BE2C (cell line): ENCODE measurements around the gene EXOC6B.

Experiments used
- DNase-seq: peaks from one replicate; pipeline ENCODE4 v3.0.0-alpha.2; 2020
- H3K27me3 ChIP-seq: fragments of 250-450 bp; sonication (Bioruptor Pico); 2 replicates; pipeline ENCODE4 v1.5.1; 2020; ENCODE audit warnings: mild to moderate bottlenecking
- H3K36me3 ChIP-seq: fragments of 250-450 bp; sonication (Bioruptor Pico); 2 replicates; pipeline ENCODE4 v1.5.1; 2020; ENCODE audit warnings: mild to moderate bottlenecking
- H3K4me1 ChIP-seq: fragments of 250-450 bp; sonication (Bioruptor Pico); 2 replicates; pipeline ENCODE4 v1.5.1; 2020
- H3K4me3 ChIP-seq: 2 replicates; pipeline ENCODE4 v1.5.1; 2011; ENCODE audit warnings: low read depth, low read length
- H3K9me3 ChIP-seq: fragments of 250-450 bp; sonication (Bioruptor Pico); 2 replicates; pipeline ENCODE4 v1.5.1; 2020
- CTCF ChIP-seq: IDR thresholded peaks from 2 replicates; pipeline ENCODE4 v1.5.1; 2012; ENCODE audit warnings: mild to moderate bottlenecking, low read depth, low read length

EXOC6B gene

GRCh38 chr2:72211350-72211749 lies 614.5 kb downstream of the EXOC6B start:
- Histone ChIP-seq H3K27me3 (no peaks in the 10 kb centered on the region), H3K4me1 (no peaks in the 10 kb centered on the region), H3K36me3 (no peaks in the 10 kb centered on the region), H3K9me3 (no peaks in the 10 kb centered on the region), H3K4me3 (no peak overlapping the region)
- DNase-seq, result no peak
- no peak for TF ChIP-seq CTCF

- Histone ChIP-seq H3K9me3 (no peaks in the 10 kb centered on the region), H3K4me3 (no peak overlapping the region), H3K27me3 (no peaks in the 10 kb centered on the region), H3K4me1 (no peaks in the 10 kb centered on the region), H3K36me3 (no peaks in the 10 kb centered on the region)
- TF ChIP-seq CTCF, result no peak
- DNase-seq, result no peak
Measured at GRCh38 chr2:72210470-72210869, 615.4 kb downstream of the EXOC6B start.

- TF ChIP-seq CTCF, result no peak
- Histone ChIP-seq H3K36me3 (no peaks in the 10 kb centered on the region), H3K4me1 (no peaks in the 10 kb centered on the region), H3K4me3 (no peak overlapping the region), H3K27me3 (no peaks in the 10 kb centered on the region), H3K9me3 (no peaks in the 10 kb centered on the region)
- no peak for DNase-seq
Measured at GRCh38 chr2:72208225-72208624, 617.6 kb downstream of the EXOC6B start.

GRCh38 chr2:72207334-72207733 lies 618.5 kb downstream of the EXOC6B start:
- H3K27me3 ChIP-seq, result no peaks in the 10 kb centered on the region
- no peaks in the 10 kb centered on the region for H3K4me1 ChIP-seq
- no peak for TF ChIP-seq CTCF
- H3K36me3 ChIP-seq, result no peaks in the 10 kb centered on the region
- DNase-seq, result no peak
- no peak overlapping the region for H3K4me3 ChIP-seq
- H3K9me3 ChIP-seq, result no peaks in the 10 kb centered on the region

GRCh38 chr2:72205504-72205881 lies 620.3 kb downstream of the EXOC6B start:
- H3K4me3 ChIP-seq, result no peak overlapping the region
- H3K27me3 ChIP-seq, result no peaks in the 10 kb centered on the region
- H3K4me1 ChIP-seq, result no peaks in the 10 kb centered on the region
- no peak for DNase-seq
- no peaks in the 10 kb centered on the region for H3K9me3 ChIP-seq
- no peak for TF ChIP-seq CTCF
- H3K36me3 ChIP-seq, result no peaks in the 10 kb centered on the region

- no peaks in the 10 kb centered on the region for H3K36me3 ChIP-seq
- no peaks in the 10 kb centered on the region for H3K4me1 ChIP-seq
- no peak for DNase-seq
- H3K9me3 ChIP-seq, result no peaks in the 10 kb centered on the region
- TF ChIP-seq CTCF, result no peak
- no peak overlapping the region for H3K4me3 ChIP-seq
- H3K27me3 ChIP-seq, result no peaks in the 10 kb centered on the region
Measured at GRCh38 chr2:72204786-72205503, 620.9 kb downstream of the EXOC6B start.
